ENCODE measurements around the gene COL6A5. TPM values are rescaled to one million over a fixed set of nuclear protein-coding genes. Genes with fewer than 3 reads are reported as not detected.

COL6A5 gene
- total RNA-seq, 2 donors from 2014 or later: not detected

DNA sequence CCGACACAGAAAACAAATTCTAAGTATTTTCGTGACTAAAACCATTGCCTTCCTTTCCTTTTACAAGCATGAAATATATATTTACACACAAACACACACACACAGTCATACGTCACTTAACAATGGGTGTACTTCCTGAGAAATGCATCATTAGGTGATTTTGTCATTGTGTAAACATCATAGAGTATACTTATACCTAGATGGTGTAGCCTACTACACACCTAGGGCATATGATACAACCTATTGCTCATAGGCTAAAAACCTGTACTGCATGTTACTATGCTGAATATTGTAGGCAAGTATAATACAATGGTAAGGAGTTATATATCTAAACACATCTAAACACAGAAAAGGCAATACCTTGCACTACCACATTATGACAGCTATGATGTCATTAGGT is 28.6 kb downstream of the COL6A5 start:
- DNase-seq: no peak
- H3K27ac ChIP-seq: no peak overlapping the region
- ATAC-seq: no peak
- H3K4me3 ChIP-seq: no peak overlapping the region
- intact Hi-C loops (cut with DNase I): no loop called here
- H3K27me3 ChIP-seq: no peaks in the 10 kb centered on the region
- no peaks in the 10 kb centered on the region for H3K9me3 ChIP-seq
- no peaks in the 10 kb centered on the region for H3K4me1 ChIP-seq
- TF ChIP-seq, protein P1, sequence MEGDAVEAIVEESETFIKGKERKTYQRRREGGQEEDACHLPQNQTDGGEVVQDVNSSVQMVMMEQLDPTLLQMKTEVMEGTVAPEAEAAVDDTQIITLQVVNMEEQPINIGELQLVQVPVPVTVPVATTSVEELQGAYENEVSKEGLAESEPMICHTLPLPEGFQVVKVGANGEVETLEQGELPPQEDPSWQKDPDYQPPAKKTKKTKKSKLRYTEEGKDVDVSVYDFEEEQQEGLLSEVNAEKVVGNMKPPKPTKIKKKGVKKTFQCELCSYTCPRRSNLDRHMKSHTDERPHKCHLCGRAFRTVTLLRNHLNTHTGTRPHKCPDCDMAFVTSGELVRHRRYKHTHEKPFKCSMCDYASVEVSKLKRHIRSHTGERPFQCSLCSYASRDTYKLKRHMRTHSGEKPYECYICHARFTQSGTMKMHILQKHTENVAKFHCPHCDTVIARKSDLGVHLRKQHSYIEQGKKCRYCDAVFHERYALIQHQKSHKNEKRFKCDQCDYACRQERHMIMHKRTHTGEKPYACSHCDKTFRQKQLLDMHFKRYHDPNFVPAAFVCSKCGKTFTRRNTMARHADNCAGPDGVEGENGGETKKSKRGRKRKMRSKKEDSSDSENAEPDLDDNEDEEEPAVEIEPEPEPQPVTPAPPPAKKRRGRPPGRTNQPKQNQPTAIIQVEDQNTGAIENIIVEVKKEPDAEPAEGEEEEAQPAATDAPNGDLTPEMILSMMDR (IDR thresholded peaks at IDR 0.05): no peak
- TF ChIP-seq POLR2A (IDR thresholded peaks at IDR 0.05): no peak
- no peaks in the 10 kb centered on the region for H3K36me3 ChIP-seq (replicated peaks in 1 of 2; ENCODE audit: insufficient read depth in 1 of 2, low read depth in 2 of 2)
- 51 to 60% methylated on average over 3 of the region's 3 CpGs for WGBS, 2 donors

- 40 to 59% methylated on average over 1 of the region's 1 CpG for WGBS, 2 donors
- intact Hi-C loops (cut with DNase I): no loop called here
- Histone ChIP-seq H3K27me3 (no peaks in the 10 kb centered on the region), H3K36me3 (replicated peaks in 1 of 2; ENCODE audit: insufficient read depth in 1 of 2, low read depth in 2 of 2) (no peaks in the 10 kb centered on the region), H3K4me3 (no peak overlapping the region), H3K9me3 (no peaks in the 10 kb centered on the region), H3K27ac (no peak overlapping the region), H3K4me1 (no peaks in the 10 kb centered on the region)
- no peak for ATAC-seq
- no peak for DNase-seq
- no peak for TF ChIP-seq POLR2A (IDR thresholded peaks at IDR 0.05)
- TF ChIP-seq, protein P1 (IDR thresholded peaks at IDR 0.05): no peak
Measured at GRCh38 chr3:130374908-130375307, 29.4 kb downstream of the COL6A5 start.

- no peak for TF ChIP-seq POLR2A (IDR thresholded peaks at IDR 0.05)
- TF ChIP-seq, protein P1 (IDR thresholded peaks at IDR 0.05): no peak
- Histone ChIP-seq H3K36me3 (replicated peaks in 1 of 2; ENCODE audit: insufficient read depth in 1 of 2, low read depth in 2 of 2) (no peaks in the 10 kb centered on the region), H3K4me3 (no peak overlapping the region), H3K27me3 (no peaks in the 10 kb centered on the region), H3K9me3 (no peaks in the 10 kb centered on the region), H3K27ac (no peak overlapping the region), H3K4me1 (no peaks in the 10 kb centered on the region)
- DNase-seq (no peak), ATAC-seq (no peak)
- 60 to 72% methylated on average over 1 of the region's 1 CpG for WGBS, 2 donors
- intact Hi-C loops (cut with DNase I): no loop called here
Measured at GRCh38 chr3:130377960-130378676, 32.6 kb downstream of the COL6A5 start.

- intact Hi-C loops (cut with DNase I): no loop called here
- Histone ChIP-seq H3K27ac (no peak overlapping the region), H3K4me1 (no peaks in the 10 kb centered on the region), H3K4me3 (no peak overlapping the region), H3K36me3 (replicated peaks in 1 of 2; ENCODE audit: insufficient read depth in 1 of 2, low read depth in 2 of 2) (no peaks in the 10 kb centered on the region), H3K9me3 (no peaks in the 10 kb centered on the region), H3K27me3 (no peaks in the 10 kb centered on the region)
- no peak for DNase-seq
- no peak for ATAC-seq
- WGBS, 2 donors: 62 to 63% methylated on average over 7 of the region's 7 CpGs
- TF ChIP-seq, protein P1 (IDR thresholded peaks at IDR 0.05): no peak
- no peak for TF ChIP-seq POLR2A (IDR thresholded peaks at IDR 0.05)
Measured at GRCh38 chr3:130378677-130379191, 33.3 kb downstream of the COL6A5 start.

GRCh38 chr3:130379274-130379673 is 33.8 kb downstream of the COL6A5 start:
- no peaks in the 10 kb centered on the region for H3K9me3 ChIP-seq
- no peak for DNase-seq
- TF ChIP-seq POLR2A (IDR thresholded peaks at IDR 0.05): no peak
- TF ChIP-seq, protein P1 (IDR thresholded peaks at IDR 0.05): no peak
- H3K36me3 ChIP-seq (replicated peaks in 1 of 2; ENCODE audit: insufficient read depth in 1 of 2, low read depth in 2 of 2): no peaks in the 10 kb centered on the region
- no peaks in the 10 kb centered on the region for H3K27me3 ChIP-seq
- no peak for ATAC-seq
- no peak overlapping the region for H3K27ac ChIP-seq
- H3K4me3 ChIP-seq: no peak overlapping the region
- WGBS, 2 donors: 66 to 74% methylated on average over 6 of the region's 6 CpGs
- intact Hi-C loops (cut with DNase I): no loop called here
- no peaks in the 10 kb centered on the region for H3K4me1 ChIP-seq
